ENCODE measurements around the gene ALPK1. TPM values are rescaled to one million over a fixed set of nuclear protein-coding genes. Genes with fewer than 3 reads are reported as not detected.
"Not testable (repeated sequence)": the region's sequence is repeated elsewhere in the genome, so short reads cannot be mapped to it uniquely, and the experiment has no call there.

The ALPK1 gene
- polyA plus RNA-seq, 1 donor from 2014 or later, result 0.10 TPM

- no peak overlapping the region for H3K4me3 ChIP-seq (ENCODE audit: low read length)
- no peaks in the 10 kb centered on the region for H4K20me1 ChIP-seq (ENCODE audit: insufficient read depth)
- TF ChIP-seq POLR2AphosphoS5 (IDR thresholded peaks at IDR 0.05) (no peak), EZH2 (IDR thresholded peaks at IDR 0.05; ENCODE audit: borderline replicate concordance, insufficient read depth, low read length, poor library complexity, severe bottlenecking) (no peak), EP300 (conservative IDR thresholded peaks at IDR 0.05; ENCODE audit: poor library complexity, severe bottlenecking) (no peak), CTCF (IDR thresholded peaks at IDR 0.05; ENCODE audit: poor library complexity, severe bottlenecking) (no peak), REST (IDR thresholded peaks at IDR 0.05; ENCODE audit: borderline replicate concordance) (no peak), RAD21 (conservative IDR thresholded peaks at IDR 0.05) (no peak), MXI1 (conservative IDR thresholded peaks at IDR 0.05; ENCODE audit: poor library complexity, severe bottlenecking) (no peak), TAF1 (IDR thresholded peaks at IDR 0.05; ENCODE audit: low read depth) (no peak), SMC3 (conservative IDR thresholded peaks at IDR 0.05; ENCODE audit: poor library complexity) (no peak)
- no peaks in the 10 kb centered on the region for H3F3A ChIP-seq (ENCODE audit: insufficient read depth, low read length, poor library complexity, severe bottlenecking)
- H3K27ac ChIP-seq (ENCODE audit: low read length), result no peak overlapping the region
- no peak overlapping the region for H3K4me2 ChIP-seq (ENCODE audit: low read length)
- H3K79me2 ChIP-seq (replicated peaks; ENCODE audit: insufficient read depth, low read length), result no peaks in the 10 kb centered on the region
- no peaks in the 10 kb centered on the region for H3K27me3 ChIP-seq (ENCODE audit: insufficient read depth, low read depth, low read length)
- H3K9ac ChIP-seq (ENCODE audit: low read length), result no peak overlapping the region
- H3K9me3 ChIP-seq (ENCODE audit: low read length), result no peaks in the 10 kb centered on the region
- no peak overlapping the region for H2AFZ ChIP-seq (ENCODE audit: low read depth, low read length)
- no peaks in the 10 kb centered on the region for H3K36me3 ChIP-seq (ENCODE audit: insufficient read depth, low read length)
- H3K9me2 ChIP-seq (ENCODE audit: insufficient read depth, low read length), result no peaks in the 10 kb centered on the region
These were observed 188.8 kb downstream of the ALPK1 start for GRCh38 chr4:112485930-112486329.

GRCh38 chr4:112490808-112491207, 193.6 kb downstream of the ALPK1 start:
- not testable (repeated sequence) for H3K9me2 ChIP-seq (ENCODE audit: insufficient read depth, low read length); H3K9ac ChIP-seq (ENCODE audit: low read length); H2AFZ ChIP-seq (ENCODE audit: low read depth, low read length); H3F3A ChIP-seq (ENCODE audit: insufficient read depth, low read length, poor library complexity, severe bottlenecking); H4K20me1 ChIP-seq (ENCODE audit: insufficient read depth); H3K27me3 ChIP-seq (ENCODE audit: insufficient read depth, low read depth, low read length); H3K4me2 ChIP-seq (ENCODE audit: low read length); H3K79me2 ChIP-seq (replicated peaks; ENCODE audit: insufficient read depth, low read length); H3K9me3 ChIP-seq (ENCODE audit: low read length); H3K36me3 ChIP-seq (ENCODE audit: insufficient read depth, low read length); H3K4me3 ChIP-seq (ENCODE audit: low read length); H3K27ac ChIP-seq (ENCODE audit: low read length)

Other genes starting within 250 kb of the ALPK1 start
- gene FAM241A, start 151.9 kb upstream of the ALPK1 start, polyA plus RNA-seq, result 0.48 and 0.59 TPM in 2 replicates
- 112 and 143 TPM in 2 replicates for gene AP1AR, start 65.6 kb upstream of the ALPK1 start, polyA plus RNA-seq
- gene TIFA, start 11.5 kb upstream of the ALPK1 start, polyA plus RNA-seq, result 3.5 and 7.2 TPM in 2 replicates
- gene NEUROG2, start 218.8 kb downstream of the ALPK1 start, polyA plus RNA-seq, result 0.19 and 0.58 TPM in 2 replicates

All from neural cell (in vitro differentiated cells).